HEK293 (cell line): Measurements from ENCODE around the gene ZNF541.

Experiments
- CTCF ChIA-PET: fragments of 350-600 bp; formaldehyde crosslinking; extraction: SDS; loops from one replicate; lab custom pipeline; 2021; ENCODE audit warnings: antibody characterized with exemption; lab: Yijun Ruan, JAX
- POLR2A ChIA-PET: fragments of 300-600 bp; formaldehyde crosslinking; extraction: SDS; loops from one replicate; lab custom pipeline; 2020; ENCODE audit warnings: antibody characterized with exemption, inconsistent platforms; lab: Yijun Ruan, JAX
- H3K27ac ChIP-seq: fragments of 200-500 bp; sonication (Bioruptor generic); 2 replicates; pipeline ENCODE4 v1.5.1; 2014; ENCODE audit warnings: low read depth, low read length, control low read depth, inconsistent platforms; ENCODE audit errors: extremely low read depth
- H3K36me3 ChIP-seq, 2 experiments: fragments of 200-500 bp in 1 of 2; sonication (Bioruptor generic) in 1 of 2; 1 replicate in 1 of 2; 2 replicates in 1 of 2; pipeline ENCODE4 v1.5.1; 2014 to 2017; ENCODE audit warnings: inconsistent platforms in 2 of 2, low read length in 2 of 2; ENCODE audit not compliant: control insufficient read depth in 2 of 2, insufficient read depth in 1 of 2
- H3K4me1 ChIP-seq: fragments of 200-500 bp; sonication (Bioruptor generic); 2 replicates; pipeline ENCODE4 v1.5.1; 2014; ENCODE audit warnings: mild to moderate bottlenecking, low read length, inconsistent platforms; ENCODE audit not compliant: control insufficient read depth, insufficient read depth
- H3K4me3 ChIP-seq: 2 replicates; pipeline ENCODE4 v1.5.1; 2011; ENCODE audit warnings: low read depth, mild to moderate bottlenecking, control low read depth, low read length, moderate library complexity
- H3K9me3 ChIP-seq: fragments of 200-500 bp; sonication (Bioruptor generic); 2 replicates; pipeline ENCODE4 v1.5.1; 2014; ENCODE audit warnings: low read depth, low read length, inconsistent platforms; ENCODE audit not compliant: control insufficient read depth, insufficient read depth
- HOXA7 ChIP-seq: sonication (generic); formaldehyde crosslinking; IDR thresholded peaks from 2 replicates; pipeline ENCODE4 v1.8.1; 2022; ENCODE audit warnings: missing genetic modification reagents, borderline replicate concordance
- PRDM2 ChIP-seq: fragments of 450-650 bp; formaldehyde crosslinking; IDR thresholded peaks from 2 replicates; pipeline ENCODE4 v1.5.1; 2016; ENCODE audit warnings: missing biosample characterization, missing genetic modification characterization, borderline replicate concordance
- REST ChIP-seq: fragments of 450-650 bp; formaldehyde crosslinking; IDR thresholded peaks from 2 replicates; pipeline ENCODE4 v1.5.1; 2016; ENCODE audit warnings: missing biosample characterization, missing genetic modification characterization
- ZBTB10 ChIP-seq: fragments of 450-650 bp; formaldehyde crosslinking; IDR thresholded peaks from 2 replicates; pipeline ENCODE4 v1.5.1; 2016; ENCODE audit warnings: missing biosample characterization, missing genetic modification characterization
- ZNF112 ChIP-seq: fragments of 450-650 bp; formaldehyde crosslinking; IDR thresholded peaks from 2 replicates; pipeline ENCODE4 v1.5.0; 2017; ENCODE audit warnings: missing biosample characterization, missing genetic modification characterization
- ZNF274 ChIP-seq, 2 experiments: fragments of 200-500 bp in 1 of 2; fragments of 450-650 bp in 1 of 2; sonication (Bioruptor generic) in 1 of 2; formaldehyde crosslinking in 1 of 2; IDR thresholded peaks; 2 replicates each; pipeline versions ENCODE4 v1.5.1 to v1.6.1; 2014 to 2016; ENCODE audit warnings: borderline replicate concordance in 1 of 2, inconsistent platforms in 1 of 2, low read length in 1 of 2, missing biosample characterization in 1 of 2, missing genetic modification characterization in 1 of 2
- ZNF311 ChIP-seq: fragments of 450-650 bp; formaldehyde crosslinking; IDR thresholded peaks from 2 replicates; pipeline ENCODE4 v1.5.1; 2017; ENCODE audit warnings: missing biosample characterization, missing genetic modification characterization, borderline replicate concordance
- ZNF391 ChIP-seq: fragments of 450-650 bp; formaldehyde crosslinking; IDR thresholded peaks from 2 replicates; pipeline ENCODE4 v1.5.1; 2016; ENCODE audit warnings: low read depth, missing biosample characterization, missing genetic modification characterization, borderline replicate concordance
- ZNF473 ChIP-seq: fragments of 450-650 bp; formaldehyde crosslinking; IDR thresholded peaks from 2 replicates; pipeline ENCODE4 v1.5.1; 2017; ENCODE audit warnings: missing biosample characterization, missing genetic modification characterization
- ZNF530 ChIP-seq: fragments of 450-650 bp; formaldehyde crosslinking; IDR thresholded peaks from 2 replicates; pipeline ENCODE4 v1.5.1; 2016; ENCODE audit warnings: low read depth, missing biosample characterization, missing genetic modification characterization
- ZNF548 ChIP-seq: fragments of 450-650 bp; formaldehyde crosslinking; IDR thresholded peaks from 2 replicates; pipeline ENCODE4 v1.5.1; 2016; ENCODE audit warnings: missing biosample characterization, missing genetic modification characterization
- ZNF658 ChIP-seq: fragments of 450-650 bp; formaldehyde crosslinking; IDR thresholded peaks from 2 replicates; pipeline ENCODE4; 2016; ENCODE audit warnings: missing biosample characterization, missing genetic modification characterization
- ZNF777 ChIP-seq: fragments of 450-650 bp; formaldehyde crosslinking; IDR thresholded peaks from 2 replicates; pipeline ENCODE4 v1.5.1; 2017; ENCODE audit warnings: missing biosample characterization, missing genetic modification characterization, borderline replicate concordance
- TF ChIP-seq, protein P1 (sequence below): fragments of 450-650 bp; formaldehyde crosslinking; IDR thresholded peaks from 2 replicates; pipeline ENCODE4 v1.5.1; 2016; ENCODE audit warnings: missing biosample characterization, missing genetic modification characterization
- TF ChIP-seq, protein P2 (sequence below): fragments of 450-650 bp; formaldehyde crosslinking; IDR thresholded peaks from 2 replicates; pipeline ENCODE4 v1.5.1; 2016; ENCODE audit warnings: missing biosample characterization, missing genetic modification characterization, borderline replicate concordance

Gene ZNF541

GRCh38 chr19:47549261-47549862 is 23.6 kb downstream of the ZNF541 start (continued):
- TF ChIP-seq ZNF473, result no peak
- TF ChIP-seq, all 188 proteins: peak for 0

GRCh38 chr19:47547199-47547598 is 25.7 kb downstream of the ZNF541 start:
- H3K4me1 ChIP-seq, result no peaks in the 10 kb centered on the region
- no peaks in the 10 kb centered on the region for H3K9me3 ChIP-seq
- no peak overlapping the region for H3K27ac ChIP-seq
- no peaks in the 10 kb centered on the region; a peak in 1 of 3 replicates for H3K36me3 ChIP-seq
- CTCF ChIA-PET, result interaction anchor here (0.5 kb wide), 1 partner anchor 199 kb away, joined by 4 read pairs; no protein-coding TSS in a partner anchor
- POLR2A ChIA-PET, result interaction anchor here (0.6 kb wide), 1 partner anchor 11 kb away, joined by 3 read pairs; no protein-coding TSS in a partner anchor
- no peak overlapping the region for H3K4me3 ChIP-seq
- TF ChIP-seq ZBTB10 (tag by site-specific recombination) (no peak), ZNF391 (tag by site-specific recombination) (no peak), ZNF548 (no peak), ZNF658 (tag by site-specific recombination) (no peak), PRDM2 (tag by site-specific recombination) (no peak), HOXA7 (CRISPR knock-in tag) (no peak), ZNF311 (tag by site-specific recombination) (no peak), REST (tag by site-specific recombination) (no peak), ZNF112 (tag by site-specific recombination) (no peak), ZNF530 (tag by site-specific recombination) (no peak), ZNF274 (IDR thresholded peaks at IDR 0.05; ENCODE audit: low read length) (no peak), ZNF274 (tag by site-specific recombination; IDR thresholded peaks at IDR 0.05; ENCODE audit: borderline replicate concordance) (no peak), ZNF777 (tag by site-specific recombination) (no peak)
- TF ChIP-seq, protein P1, sequence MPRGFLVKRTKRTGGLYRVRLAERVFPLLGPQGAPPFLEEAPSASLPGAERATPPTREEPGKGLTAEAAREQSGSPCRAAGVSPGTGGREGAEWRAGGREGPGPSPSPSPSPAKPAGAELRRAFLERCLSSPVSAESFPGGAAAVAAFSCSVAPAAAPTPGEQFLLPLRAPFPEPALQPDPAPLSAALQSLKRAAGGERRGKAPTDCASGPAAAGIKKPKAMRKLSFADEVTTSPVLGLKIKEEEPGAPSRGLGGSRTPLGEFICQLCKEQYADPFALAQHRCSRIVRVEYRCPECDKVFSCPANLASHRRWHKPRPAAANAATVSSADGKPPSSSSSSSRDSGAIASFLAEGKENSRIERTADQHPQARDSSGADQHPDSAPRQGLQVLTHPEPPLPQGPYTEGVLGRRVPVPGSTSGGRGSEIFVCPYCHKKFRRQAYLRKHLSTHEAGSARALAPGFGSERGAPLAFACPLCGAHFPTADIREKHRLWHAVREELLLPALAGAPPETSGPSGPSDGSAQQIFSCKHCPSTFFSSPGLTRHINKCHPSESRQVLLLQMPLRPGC (tag by site-specific recombination), result no peak
- TF ChIP-seq, protein P2, sequence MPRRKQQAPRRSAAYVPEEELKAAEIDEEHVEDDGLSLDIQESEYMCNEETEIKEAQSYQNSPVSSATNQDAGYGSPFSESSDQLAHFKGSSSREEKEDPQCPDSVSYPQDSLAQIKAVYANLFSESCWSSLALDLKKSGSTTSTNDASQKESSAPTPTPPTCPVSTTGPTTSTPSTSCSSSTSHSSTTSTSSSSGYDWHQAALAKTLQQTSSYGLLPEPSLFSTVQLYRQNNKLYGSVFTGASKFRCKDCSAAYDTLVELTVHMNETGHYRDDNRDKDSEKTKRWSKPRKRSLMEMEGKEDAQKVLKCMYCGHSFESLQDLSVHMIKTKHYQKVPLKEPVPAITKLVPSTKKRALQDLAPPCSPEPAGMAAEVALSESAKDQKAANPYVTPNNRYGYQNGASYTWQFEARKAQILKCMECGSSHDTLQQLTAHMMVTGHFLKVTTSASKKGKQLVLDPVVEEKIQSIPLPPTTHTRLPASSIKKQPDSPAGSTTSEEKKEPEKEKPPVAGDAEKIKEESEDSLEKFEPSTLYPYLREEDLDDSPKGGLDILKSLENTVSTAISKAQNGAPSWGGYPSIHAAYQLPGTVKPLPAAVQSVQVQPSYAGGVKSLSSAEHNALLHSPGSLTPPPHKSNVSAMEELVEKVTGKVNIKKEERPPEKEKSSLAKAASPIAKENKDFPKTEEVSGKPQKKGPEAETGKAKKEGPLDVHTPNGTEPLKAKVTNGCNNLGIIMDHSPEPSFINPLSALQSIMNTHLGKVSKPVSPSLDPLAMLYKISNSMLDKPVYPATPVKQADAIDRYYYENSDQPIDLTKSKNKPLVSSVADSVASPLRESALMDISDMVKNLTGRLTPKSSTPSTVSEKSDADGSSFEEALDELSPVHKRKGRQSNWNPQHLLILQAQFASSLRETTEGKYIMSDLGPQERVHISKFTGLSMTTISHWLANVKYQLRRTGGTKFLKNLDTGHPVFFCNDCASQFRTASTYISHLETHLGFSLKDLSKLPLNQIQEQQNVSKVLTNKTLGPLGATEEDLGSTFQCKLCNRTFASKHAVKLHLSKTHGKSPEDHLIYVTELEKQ, result no peak
